SK-N-MC (cell line): ENCODE data around the gene SPRYD3.

Experiments used
- DNase-seq: peaks from one replicate; pipeline ENCODE4 v3.0.0-alpha.2; 2011; ENCODE audit warnings: low read depth, low spot score
- H3K27ac ChIP-seq: fragments of 200-600 bp; sonication (generic); 2 replicates; pipeline ENCODE4 v1.5.1; 2016; ENCODE audit warnings: mixed run types
- H3K36me3 ChIP-seq: fragments of 200-600 bp; sonication (generic); 2 replicates; pipeline ENCODE4 v1.6.1; 2017; ENCODE audit warnings: antibody characterized with exemption, low read length, mixed read lengths; ENCODE audit not compliant: insufficient read depth
- H3K4me3 ChIP-seq: fragments of 200-600 bp; sonication (generic); 2 replicates; pipeline ENCODE4 v1.5.1; 2016
- H3K9ac ChIP-seq: fragments of 200-600 bp; sonication (generic); 2 replicates; pipeline ENCODE4 v1.8.0; 2017; ENCODE audit warnings: mixed run types, mixed read lengths; ENCODE audit not compliant: insufficient read length
- H3K9me3 ChIP-seq: fragments of 200-600 bp; sonication (generic); 2 replicates; pipeline ENCODE4 v1.6.1; 2017; ENCODE audit warnings: low read depth, mild to moderate bottlenecking, antibody characterized with exemption, low read length, moderate library complexity, mixed read lengths
- EZH2 ChIP-seq: fragments of 200-600 bp; sonication (generic); IDR thresholded peaks from one replicate; pipeline ENCODE4 v1.6.1; 2017; ENCODE audit warnings: antibody characterized with exemption
- FOXP2 ChIP-seq: optimal IDR thresholded peaks from 2 replicates; pipeline ENCODE3; 2011; ENCODE audit warnings: mild to moderate bottlenecking, moderate library complexity; ENCODE audit not compliant: insufficient read depth; ENCODE audit errors: extremely low read length, control extremely low read depth
- POLR2AphosphoS5 ChIP-seq: IDR thresholded peaks from 2 replicates; pipeline ENCODE4 v1.6.1; 2012; ENCODE audit warnings: mild to moderate bottlenecking, low read depth, low read length, borderline replicate concordance

SPRYD3 gene

GRCh38 chr12:53067993-53068770 is 11.0 kb downstream of the SPRYD3 start:
- H3K27ac ChIP-seq, result no peak overlapping the region
- H3K36me3 ChIP-seq, result no peaks in the 10 kb centered on the region
- no peak for TF ChIP-seq FOXP2
- TF ChIP-seq EZH2, result no peak
- no peak for TF ChIP-seq POLR2AphosphoS5
- H3K4me3 ChIP-seq, result no peak overlapping the region
- H3K9ac ChIP-seq, result no peak overlapping the region
- H3K9me3 ChIP-seq, result no peaks in the 10 kb centered on the region
- no peak for DNase-seq

DNA sequence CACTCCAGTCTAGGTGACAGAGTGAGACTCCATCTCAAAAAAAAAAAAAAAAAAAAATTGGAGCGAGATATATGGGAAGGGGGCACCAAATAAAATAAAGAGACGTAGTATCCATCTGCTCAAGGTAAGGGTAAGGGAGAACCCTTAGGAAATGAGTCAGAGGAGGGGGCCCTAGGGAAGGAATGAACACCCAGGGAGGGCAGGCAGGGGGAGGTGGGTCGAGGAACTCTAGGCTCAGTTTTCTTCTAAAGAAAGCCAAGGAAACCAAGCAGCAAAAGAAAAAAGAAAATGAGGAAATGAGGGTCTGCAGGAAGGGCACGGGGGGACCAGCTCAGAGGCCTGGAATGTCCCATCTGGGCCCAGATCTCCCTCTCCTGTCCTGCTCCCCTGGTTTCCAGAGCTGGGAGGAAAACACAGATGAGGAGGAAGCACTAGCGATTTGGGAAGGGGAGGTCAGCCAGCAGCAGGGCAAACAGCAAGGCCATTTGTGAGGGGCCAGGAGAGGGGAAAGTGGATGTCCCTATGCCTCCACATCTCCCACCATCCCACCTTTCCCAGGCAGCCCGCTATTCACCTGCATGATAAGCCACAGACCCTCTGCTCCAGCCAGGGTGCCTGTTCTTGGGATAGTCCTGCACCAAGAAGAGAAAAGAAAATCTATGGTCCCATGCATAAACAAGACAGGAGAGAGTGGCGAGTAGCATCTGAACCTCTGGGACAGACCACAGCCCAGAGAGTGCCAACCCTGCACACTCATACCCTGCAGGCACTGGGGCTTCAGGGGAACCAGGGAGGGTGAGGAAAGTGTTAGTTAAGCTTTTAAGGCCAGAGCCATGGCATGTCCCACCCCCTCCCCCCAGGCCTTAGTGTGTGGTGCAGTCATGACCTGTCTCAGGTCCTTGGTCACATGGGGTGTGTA is 11.9 kb downstream of the SPRYD3 start:
- Histone ChIP-seq H3K9me3 (no peaks in the 10 kb centered on the region), H3K36me3 (no peaks in the 10 kb centered on the region), H3K9ac (no peak overlapping the region), H3K27ac (no peak overlapping the region), H3K4me3 (no peak overlapping the region)
- DNase-seq, result no peak
- TF ChIP-seq EZH2 (no peak), POLR2AphosphoS5 (no peak), FOXP2 (no peak)

GRCh38 chr12:53065975-53066931 is 12.9 kb downstream of the SPRYD3 start:
- DNase-seq, result no peak
- H3K27ac ChIP-seq, result no peak overlapping the region
- no peak overlapping the region for H3K4me3 ChIP-seq
- no peaks in the 10 kb centered on the region for H3K9me3 ChIP-seq
- H3K9ac ChIP-seq, result no peak overlapping the region
- no peak for TF ChIP-seq EZH2
- no peak for TF ChIP-seq FOXP2
- no peak for TF ChIP-seq POLR2AphosphoS5
- H3K36me3 ChIP-seq, result no peaks in the 10 kb centered on the region

DNA sequence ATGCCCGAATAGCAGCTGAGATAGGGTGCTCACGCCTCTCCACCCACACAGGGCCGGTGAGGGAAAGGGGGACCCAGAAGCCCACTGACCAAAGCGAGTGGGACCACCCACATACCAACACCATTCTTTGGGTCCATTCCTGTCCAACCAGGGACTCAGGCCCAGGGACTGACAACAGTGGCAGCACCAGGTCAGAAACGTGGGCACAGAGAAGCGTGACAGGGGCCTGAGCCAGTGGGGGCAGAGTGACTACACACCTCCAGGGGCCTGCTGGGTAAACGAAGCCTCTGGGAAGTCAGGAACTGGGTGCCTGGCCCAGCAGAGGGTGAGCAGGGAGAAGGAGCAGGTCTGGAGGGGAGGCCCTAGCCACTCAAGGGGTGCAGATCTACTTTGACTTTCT is 13.7 kb downstream of the SPRYD3 start:
- no peaks in the 10 kb centered on the region for H3K9me3 ChIP-seq
- no peak overlapping the region for H3K27ac ChIP-seq
- H3K36me3 ChIP-seq, result no peaks in the 10 kb centered on the region
- H3K9ac ChIP-seq, result no peak overlapping the region
- no peak for DNase-seq
- TF ChIP-seq EZH2 (no peak), POLR2AphosphoS5 (no peak), FOXP2 (no peak)
- H3K4me3 ChIP-seq, result no peak overlapping the region

GRCh38 chr12:53064613-53065436 is 14.4 kb downstream of the SPRYD3 start:
- Histone ChIP-seq H3K4me3 (no peak overlapping the region), H3K9ac (no peak overlapping the region), H3K36me3 (no peaks in the 10 kb centered on the region), H3K27ac (no peak overlapping the region), H3K9me3 (no peaks in the 10 kb centered on the region)
- TF ChIP-seq EZH2, result no peak
- no peak for TF ChIP-seq FOXP2
- no peak for TF ChIP-seq POLR2AphosphoS5
- DNase-seq, result no peak

- Histone ChIP-seq H3K9me3 (no peaks in the 10 kb centered on the region), H3K27ac (no peak overlapping the region), H3K4me3 (no peak overlapping the region), H3K9ac (no peak overlapping the region), H3K36me3 (no peaks in the 10 kb centered on the region)
- TF ChIP-seq FOXP2 (no peak), POLR2AphosphoS5 (no peak), EZH2 (no peak)
- DNase-seq, result no peak
Measured at GRCh38 chr12:53063708-53064612, 15.2 kb downstream of the SPRYD3 start.
